OCI-LY7 (cell line): Measurements from ENCODE around the gene ACADM.

ENCODE experiments used
- CTCF ChIP-seq: fragments of 200-600 bp; sonication (generic); conservative IDR thresholded peaks from 2 replicates; pipeline ENCODE4 v1.5.1; 2014; ENCODE audit warnings: mild to moderate bottlenecking, antibody characterized with exemption, low read length, moderate library complexity, mixed read lengths
- EZH2phosphoT487 ChIP-seq: fragments of 200-600 bp; sonication (generic); IDR thresholded peaks from 2 replicates; pipeline ENCODE4 v1.6.1; 2018; ENCODE audit warnings: low read depth, borderline replicate concordance, mild to moderate bottlenecking, mixed run types, antibody characterized with exemption, low read length, moderate library complexity, mixed read lengths

- TF ChIP-seq CTCF (no peak), EZH2phosphoT487 (no peak)
These were observed 87.6 kb downstream of the ACADM start for GRCh38 chr1:75812065-75812464.
